NT2/D1 (cell line): Measurements from ENCODE around the gene MYO9B.

Experiments used
- SUZ12 ChIP-seq: IDR thresholded peaks from 2 replicates; pipeline ENCODE4 v1.6.1; 2011; ENCODE audit not compliant: insufficient read length, insufficient read depth; ENCODE audit errors: extremely low read depth
- YY1 ChIP-seq: IDR thresholded peaks from 2 replicates; pipeline ENCODE4 v1.6.1; 2011; ENCODE audit not compliant: insufficient read length, insufficient read depth
- ZNF274 ChIP-seq: IDR thresholded peaks from 2 replicates; pipeline ENCODE4 v1.6.1; 2011; ENCODE audit warnings: mild to moderate bottlenecking, low read depth, low read length

- TF ChIP-seq YY1 (no peak), ZNF274 (no peak), SUZ12 (no peak)
Observed at GRCh38 chr19:17112271-17112670, 36.7 kb downstream of the MYO9B start.
